Activated CD8-positive, alpha-beta memory T cell treated with anti-CD3 and anti-CD28 coated beads for 1 hour (primary cell): ENCODE results near the gene MMAA.
"Not testable (repeated sequence)": the region's sequence is repeated elsewhere in the genome, so short reads cannot be mapped to it uniquely, and the experiment has no call there.

Experiments
- DNase-seq, 2 donors: peaks; one replicate each; pipeline ENCODE4 v3.0.0-alpha.2; 2020; ENCODE audit warnings: low read depth in 1 of 2; ENCODE audit errors: extremely low read depth in 1 of 2

MMAA gene

DNA sequence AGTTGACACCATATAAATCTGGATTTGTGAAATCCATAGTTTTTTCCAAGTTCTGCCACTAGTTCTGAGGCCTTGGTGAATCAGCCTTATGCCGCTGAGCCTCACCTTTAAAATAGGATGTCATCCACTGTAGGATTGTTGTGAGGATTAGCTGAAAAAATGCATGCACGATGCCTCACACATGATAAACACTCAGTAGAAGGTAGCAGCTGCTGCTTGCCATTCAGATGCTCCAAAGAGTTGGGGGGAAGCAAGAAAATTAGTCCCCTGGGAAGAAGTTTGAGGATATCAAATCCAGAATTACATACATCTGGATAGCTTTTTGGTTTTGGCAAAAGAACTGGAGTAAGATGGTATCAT is 7.4 kb downstream of the MMAA start:
- no peak for DNase-seq

DNA sequence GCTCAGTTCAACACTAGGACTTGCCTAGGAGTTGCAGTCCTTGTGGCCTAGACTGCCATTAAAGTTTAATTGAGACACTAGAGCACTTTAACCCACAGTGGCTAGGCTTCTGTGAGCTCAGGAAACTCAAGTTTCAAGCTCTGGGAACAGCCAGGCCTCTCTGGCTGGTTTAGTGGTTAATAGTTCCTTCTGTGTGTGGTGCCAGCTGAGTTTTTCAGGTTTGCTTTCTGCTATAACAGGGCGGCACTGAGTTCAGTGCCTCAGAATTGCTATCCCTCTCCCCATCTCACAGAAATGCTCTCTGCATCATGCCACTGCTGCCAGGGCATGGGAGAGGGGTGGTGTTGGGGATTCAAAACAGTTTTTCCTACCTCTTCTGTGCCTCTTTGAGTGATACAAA is 15.9 kb downstream of the MMAA start:
- no peak for DNase-seq

DNA sequence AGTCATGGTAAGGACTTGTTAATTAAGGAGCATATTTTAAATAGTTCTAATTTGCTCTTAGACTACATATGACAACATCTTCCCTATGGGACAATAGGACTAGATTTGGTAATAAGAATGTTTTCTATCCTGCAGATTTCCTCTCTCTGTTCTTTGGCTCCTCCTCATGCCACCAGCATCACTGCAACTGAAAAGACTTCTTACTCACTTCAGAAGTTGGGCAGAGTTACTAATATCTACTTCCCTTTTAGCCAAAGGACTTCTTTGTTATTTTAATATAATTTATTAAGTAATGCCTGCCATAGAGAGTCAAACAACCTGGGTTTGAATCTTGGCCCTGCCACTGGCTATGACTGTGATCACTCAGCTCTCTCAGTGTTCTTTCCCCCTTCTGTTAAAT is 16.4 kb downstream of the MMAA start:
- no peak for DNase-seq

DNA sequence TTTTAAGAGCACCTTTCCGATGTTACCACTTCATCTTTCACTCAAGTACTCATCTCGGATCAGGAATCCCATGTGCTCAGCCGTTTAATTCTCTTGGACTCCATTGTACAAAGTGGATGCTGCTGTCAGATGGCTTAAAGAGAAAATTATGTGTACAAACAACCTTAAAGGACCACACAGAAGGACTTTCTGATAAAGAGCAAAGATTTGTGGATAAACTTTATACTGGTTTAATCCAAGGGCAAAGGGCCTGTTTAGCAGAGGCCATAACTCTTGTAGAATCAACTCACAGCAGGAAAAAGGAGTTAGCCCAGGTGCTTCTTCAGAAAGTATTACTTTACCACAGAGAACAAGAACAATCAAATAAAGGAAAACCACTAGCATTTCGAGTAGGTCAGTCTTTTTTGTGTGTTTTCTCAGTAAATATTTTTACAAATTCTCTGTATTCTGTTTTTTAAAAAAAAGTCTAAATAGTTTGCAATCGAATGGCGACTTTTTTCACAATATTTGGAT is 20.1 kb downstream of the MMAA start:
- no peak for DNase-seq

DNA sequence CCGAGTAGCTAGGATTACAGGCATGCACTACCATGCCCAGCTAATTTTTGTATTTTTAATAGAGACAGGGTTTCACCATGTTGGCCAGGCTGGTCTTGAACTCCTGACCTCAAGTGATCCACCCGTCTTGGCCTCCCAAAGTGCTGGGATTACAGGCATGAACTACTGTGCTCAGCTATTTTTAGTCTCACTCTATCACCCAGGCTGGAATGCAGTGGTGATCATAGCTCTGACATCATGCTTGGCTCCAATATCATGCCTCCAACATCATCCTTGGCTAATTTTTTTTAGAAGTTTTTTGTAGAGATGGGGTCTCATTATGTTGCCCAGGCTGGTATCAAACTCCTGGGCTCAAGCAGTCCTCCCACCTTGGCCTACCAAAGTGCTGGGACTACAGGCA is 21.1 kb downstream of the MMAA start:
- not testable (repeated sequence) for DNase-seq

DNA sequence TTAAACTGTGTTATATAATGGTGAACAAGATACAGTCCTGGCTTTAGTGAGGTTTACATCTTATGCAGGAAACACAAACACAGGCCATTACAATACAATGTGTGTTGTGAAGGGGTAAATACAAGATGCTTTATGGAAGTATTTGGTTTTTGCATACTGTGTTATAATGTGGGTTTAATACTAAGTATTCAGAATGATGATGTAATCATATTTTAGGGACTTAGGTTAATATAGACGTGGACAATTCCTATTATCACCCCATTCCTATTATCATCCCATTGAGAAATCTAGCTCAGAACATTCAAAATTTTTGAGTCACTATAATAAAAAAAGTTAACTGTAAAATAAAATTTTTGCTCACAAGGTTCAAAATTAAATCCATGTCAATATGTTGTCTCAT is 24.1 kb downstream of the MMAA start:
- no peak for DNase-seq

DNA sequence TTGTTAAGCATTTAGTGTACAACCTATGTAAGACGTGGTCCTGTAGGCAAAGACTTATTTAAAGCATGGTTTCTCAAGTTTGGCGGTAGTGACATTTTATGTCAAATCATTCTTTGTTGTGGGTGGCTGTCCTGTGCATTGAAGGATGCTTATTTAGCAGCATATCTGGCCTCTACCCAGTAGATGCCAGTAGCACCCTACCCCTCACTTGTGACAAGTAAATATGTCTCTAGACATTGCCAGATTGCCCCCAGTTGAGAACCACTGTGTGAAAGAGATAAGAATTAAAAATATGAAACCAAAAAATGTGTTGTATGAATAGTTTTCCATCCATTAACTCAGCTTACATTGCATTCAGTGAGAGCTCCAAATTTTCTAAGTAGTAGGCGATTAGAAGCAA is 25.5 kb downstream of the MMAA start:
- DNase-seq: no peak

DNA sequence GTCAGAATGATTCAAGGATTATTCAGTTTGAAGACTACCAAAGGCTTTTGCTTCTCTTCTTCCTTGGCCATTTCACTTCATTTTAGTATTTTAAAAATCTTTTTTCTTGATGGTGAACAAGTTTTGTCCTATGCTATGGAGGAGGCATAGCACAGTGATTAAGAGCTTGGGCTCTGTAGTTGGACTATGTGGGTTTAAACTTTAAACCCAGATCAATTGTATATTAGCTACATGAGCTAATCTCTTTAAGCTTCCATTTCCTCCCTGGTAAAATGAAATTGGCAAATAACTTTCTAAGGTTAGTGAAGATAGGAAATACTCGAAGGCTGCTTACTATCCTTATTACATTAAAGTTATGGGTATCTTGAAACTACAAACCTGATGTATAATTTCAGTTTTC is 37.0 kb downstream of the MMAA start:
- no peak for DNase-seq

DNA sequence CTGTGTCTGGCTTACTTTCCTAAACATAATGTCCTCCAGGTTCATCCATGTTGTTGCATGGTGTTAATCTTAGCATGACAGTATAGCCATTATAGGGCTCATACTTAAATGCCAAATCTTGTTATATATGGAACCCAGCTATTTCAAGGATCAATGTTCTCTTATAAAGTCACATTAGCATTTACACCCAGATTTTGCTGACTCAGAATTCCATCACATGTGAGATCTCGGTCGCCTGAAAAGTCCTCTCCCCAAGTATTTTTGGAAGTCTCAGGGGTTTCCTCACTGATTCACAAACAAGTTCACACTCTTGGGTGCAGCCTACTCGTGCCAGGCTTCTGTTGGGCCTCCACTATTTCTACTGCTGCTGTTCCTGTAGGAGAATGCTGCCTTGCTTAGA is 40.9 kb downstream of the MMAA start:
- no peak for DNase-seq

DNA sequence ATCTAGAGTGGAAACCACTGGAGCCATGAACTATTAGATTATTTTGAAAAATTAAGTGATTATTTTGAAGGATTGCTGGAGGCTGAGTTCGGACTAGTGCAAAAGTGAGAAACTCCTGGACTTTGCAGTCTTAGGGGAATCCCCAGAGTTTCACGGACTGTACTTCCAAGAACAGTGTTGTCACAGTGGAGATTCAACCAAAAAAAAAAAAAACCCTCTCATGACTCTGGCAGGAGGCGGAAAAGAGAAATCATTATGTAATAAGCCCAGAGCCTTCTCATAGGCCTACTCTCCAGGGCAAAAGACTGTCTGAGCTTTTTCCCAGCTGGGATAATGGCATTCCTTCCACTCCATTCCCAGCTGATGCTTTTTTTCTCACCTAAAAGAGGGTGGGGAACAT is 44.0 kb downstream of the MMAA start:
- DNase-seq: no peak

DNA sequence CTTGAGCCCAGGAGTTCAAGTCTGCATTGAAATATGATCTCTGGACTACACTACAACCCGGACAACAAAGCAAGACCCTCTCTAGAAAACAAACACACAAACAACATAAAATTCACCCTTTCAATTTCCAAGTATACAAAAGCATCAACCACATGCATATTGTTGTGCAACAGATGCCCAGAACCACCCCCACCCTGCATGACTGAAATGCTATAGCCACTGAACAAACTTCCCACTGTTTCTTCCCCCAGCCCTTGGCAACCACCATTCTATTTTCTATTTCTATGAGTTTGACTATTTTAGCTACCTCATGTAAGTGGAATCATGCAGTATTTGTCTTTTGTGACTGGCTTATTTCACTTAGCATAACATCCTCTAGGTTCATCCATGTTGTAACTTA is 46.6 kb downstream of the MMAA start:
- no peak for DNase-seq

DNA sequence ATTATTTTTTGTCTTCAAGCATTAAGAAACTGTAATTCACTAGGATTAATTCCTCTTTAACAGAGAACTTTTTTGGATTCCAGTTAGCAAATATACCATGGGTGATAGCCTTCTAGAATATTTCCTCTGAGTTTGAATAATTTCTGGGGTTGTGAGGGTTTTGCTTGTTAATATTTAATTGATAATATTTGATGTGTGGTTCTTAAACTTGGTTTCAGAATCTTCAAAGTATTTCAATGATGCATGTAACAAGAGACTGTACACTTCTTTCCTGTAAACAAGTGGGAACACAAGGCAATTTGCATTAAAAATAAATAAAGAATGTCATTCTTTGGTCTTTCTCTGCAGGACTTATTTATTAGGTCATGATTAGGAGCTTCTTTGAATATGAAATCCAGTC is 51.2 kb downstream of the MMAA start:
- DNase-seq: no peak

DNA sequence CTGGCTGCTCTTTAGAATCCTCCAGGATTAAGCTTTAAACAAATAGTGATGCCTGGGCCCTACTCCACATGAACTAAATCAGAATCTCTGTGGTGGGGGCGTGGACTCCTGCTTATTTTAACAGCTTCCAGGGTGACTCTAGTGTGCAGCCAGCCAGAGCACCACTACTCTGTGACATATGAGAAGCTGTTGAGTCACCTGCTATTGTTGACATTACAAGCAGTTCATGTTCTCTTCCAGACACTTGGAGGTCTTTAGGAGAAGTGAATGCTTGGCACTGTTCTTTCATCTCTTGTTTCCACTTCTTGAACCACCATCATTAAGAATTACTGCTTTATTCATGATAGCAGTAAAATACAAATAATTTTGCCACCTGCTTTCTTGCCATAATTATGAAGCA is 60.3 kb downstream of the MMAA start:
- no peak for DNase-seq

DNA sequence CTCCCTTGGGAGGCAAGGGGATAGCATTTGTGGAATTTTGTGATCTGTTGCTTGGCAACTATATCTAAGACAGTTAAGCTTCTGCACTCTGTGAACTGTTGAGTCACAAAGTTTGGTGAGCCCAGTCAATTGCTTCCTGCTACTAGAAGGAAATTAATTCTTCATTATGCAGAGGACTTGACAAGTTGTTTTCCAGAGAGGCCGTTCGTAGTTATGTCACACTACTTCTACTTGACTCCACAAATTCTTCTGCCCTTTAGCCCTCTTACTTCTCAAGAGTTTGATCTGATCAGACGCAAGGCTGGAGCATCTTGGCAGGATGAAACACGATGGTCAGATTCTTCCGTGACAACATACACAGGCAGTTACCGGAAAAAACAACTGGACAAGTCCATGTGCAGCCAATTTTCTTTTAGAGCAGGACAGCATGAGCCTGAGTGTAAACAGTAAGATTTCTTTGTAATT is 60.8 kb downstream of the MMAA start, which contains the start of gene C4orf51:
Gene C4orf51 (plus strand): TSS at position 156 of the 465 bp plus-strand sequence. CDS start 58 bp downstream, at position 214.
- DNase-seq: no peak

DNA sequence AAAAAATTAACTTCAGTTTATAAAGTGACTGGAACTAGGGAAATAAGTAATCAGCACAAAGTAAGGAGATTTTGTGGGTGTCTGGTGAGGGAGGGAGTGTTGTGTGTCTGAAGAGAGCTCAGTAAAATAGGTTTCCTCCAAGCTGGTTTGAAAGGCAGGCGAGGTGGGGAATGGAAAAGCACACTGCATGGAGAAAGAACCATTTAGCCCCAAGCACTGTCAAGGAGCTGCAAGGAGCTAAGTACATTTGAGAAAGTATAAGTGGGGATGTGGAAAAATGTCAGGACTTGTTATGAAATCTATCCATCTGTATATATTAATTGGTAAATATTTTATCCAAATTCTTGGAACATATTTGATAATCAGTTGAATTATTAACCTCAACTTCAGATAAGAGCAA is 61.7 kb downstream of the MMAA start:
- no peak for DNase-seq

DNA sequence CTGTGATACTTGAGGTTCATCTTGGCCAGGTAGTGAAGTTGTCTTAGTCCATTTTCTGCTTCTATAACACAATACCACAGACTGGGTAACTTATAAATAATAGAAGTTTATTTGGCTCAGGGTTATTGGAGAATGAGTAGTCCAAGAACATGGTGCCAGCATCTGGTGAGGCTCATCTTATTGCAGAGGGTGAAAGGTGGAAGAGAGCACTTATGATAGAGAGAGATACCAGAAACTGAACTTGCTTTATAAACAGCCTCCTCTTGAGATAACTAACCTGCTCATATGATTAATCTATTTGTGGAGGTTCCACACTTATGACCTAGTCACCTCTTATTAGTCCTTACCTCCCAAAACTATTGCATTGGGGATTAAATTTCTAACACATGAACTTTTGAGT is 62.3 kb downstream of the MMAA start:
- no peak for DNase-seq

DNA sequence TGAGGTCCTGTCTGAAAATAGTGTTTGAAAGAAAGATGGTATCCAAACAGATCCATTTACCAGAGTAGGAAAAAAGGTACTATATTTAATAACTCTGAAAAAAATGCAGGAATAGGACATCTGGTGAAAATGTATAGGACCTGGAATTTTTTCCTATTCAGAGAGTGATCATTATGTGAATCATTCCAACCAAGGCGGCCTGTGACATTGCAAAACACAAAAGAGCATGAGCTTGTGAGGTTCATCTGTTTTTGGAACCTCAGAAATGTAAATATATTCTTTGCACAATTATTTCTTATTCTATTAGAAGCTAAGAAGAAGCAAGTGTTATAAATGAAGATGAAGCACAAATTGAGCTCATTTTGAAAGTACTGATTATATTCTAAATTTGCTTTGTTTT is 62.8 kb downstream of the MMAA start:
- DNase-seq: no peak

DNA sequence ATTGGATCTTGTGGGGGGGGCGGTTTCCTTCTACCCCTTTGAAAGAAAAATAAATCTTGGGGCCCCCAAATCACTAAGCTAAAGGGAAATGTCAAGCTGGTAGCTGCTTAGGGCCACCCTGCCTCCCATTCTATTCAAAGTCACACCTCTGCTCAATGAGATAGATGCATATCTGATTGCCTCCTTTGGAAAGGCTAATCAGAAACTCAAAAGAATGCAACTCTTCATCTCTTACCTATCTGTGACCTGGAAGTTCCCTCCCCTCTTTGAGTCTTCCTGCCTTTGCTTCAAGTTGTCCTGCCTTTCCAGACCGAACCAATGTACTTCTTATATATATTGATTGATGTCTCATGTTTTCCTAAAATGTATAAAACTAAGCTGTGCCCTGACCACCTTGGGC is 67.8 kb downstream of the MMAA start:
- no peak for DNase-seq

DNA sequence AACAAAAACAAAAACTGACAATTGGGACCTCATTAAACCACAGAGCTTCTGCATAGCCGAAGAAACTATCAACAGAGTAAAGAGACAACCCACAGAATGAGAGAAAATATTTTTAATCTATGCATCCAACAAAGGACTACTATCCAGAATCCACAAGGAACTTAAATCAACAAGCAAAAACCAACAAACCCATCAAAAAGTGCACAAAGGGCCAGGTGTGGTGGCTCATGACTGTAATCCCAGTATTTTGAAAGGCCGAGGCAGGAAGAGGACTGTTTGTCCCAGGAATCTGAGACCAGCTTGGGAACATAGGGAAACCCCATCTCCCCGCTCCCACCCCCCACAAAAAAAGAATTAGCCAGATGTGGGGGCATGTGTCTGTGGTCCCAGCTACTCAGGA is 71.4 kb downstream of the MMAA start:
- DNase-seq: no peak

DNA sequence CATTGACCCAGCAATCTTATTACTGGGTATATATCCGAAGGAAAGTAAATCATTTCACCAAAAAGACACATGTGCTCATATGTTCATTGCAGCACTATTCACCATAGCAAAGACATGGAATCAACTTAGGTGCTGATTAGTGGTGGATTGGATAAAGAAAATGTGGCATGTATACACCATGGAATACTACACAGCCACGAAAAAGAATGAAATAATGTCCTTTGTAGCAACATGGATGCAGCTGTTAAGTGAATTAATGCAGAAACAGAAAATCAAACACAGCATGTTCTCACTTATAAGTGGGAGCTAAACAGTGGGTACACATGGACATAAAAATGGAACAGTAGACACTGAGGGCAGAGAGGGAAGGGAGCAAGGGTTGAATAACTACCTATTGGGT is 72.2 kb downstream of the MMAA start:
- not testable (repeated sequence) for DNase-seq

DNA sequence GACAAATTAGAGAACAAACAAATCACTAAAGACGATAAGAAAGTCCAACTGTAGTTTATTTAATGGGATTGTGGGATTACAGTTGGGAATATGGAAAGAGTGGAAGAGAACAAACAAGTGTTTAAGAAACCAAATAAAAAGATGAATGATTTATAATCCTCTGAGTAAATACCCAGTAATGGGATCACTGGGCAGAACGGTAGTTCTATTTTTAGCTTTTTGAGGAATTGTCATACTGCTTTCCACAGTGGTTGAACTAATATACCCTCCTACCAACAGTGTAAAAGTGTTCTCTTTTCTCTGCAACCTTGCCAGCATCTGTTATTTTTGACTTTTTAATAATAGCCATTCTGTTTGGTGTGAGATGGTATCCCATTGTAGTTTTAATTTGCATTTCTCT is 75.7 kb downstream of the MMAA start:
- DNase-seq: no peak

DNA sequence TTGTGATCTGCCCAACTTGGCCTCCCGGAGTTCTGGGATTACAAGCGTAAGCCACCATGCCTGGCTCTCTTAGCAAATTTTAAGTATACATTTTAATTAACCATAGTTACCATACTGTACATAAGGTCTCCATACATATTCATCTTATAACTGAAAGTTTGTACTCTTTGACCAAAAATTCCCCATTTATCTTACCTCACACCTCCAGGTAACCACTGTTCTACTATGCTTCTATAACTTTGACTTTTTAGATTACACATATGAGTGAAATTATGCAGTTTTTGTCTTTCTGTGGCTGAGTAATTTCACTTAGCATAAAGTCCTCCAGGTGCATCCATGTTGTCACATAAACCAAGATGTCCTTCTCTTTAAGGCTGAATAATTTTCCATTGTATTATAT is 78.1 kb downstream of the MMAA start:
- DNase-seq: no peak

DNA sequence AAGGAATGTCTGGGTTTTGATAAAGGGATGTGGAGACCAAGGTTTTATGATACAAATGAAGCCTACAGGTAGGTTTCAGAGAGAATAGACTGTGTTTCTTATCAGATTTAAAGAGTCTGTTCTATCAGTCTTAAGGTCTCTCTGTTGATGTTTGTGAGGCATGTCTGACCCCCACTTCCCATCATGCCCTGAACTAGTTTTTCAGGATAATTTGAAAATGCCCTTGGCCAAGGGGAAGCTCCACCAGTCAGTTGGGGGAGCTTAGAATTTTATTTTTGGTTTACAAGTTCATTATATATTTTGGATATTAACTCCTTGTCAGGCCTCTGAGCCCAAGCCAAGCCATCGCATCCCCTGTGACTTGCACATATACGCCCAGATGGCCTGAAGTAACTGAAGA is 79.3 kb downstream of the MMAA start:
- DNase-seq: no peak
